Cardiac muscle cell (in vitro differentiated cells and primary cell): ENCODE measurements around the gene TTC31. TPM values are rescaled to one million over a fixed set of nuclear protein-coding genes. Genes with fewer than 3 reads are reported as not detected.

Source experiments
- DNase-seq, 2 donors: peaks; one replicate each; pipeline versions ENCODE4 v3.0.0 to v3.0.0-alpha.2; 2010 to 2017; ENCODE audit warnings: low read depth in 1 of 2, low spot score in 1 of 2
- H3K27ac ChIP-seq: fragments of 200-600 bp; sonication (generic); 2 replicates; pipeline ENCODE4 v1.5.1; 2016
- H3K27me3 ChIP-seq: fragments of 200-600 bp; sonication (generic); 2 replicates; pipeline ENCODE4 v1.6.0; 2016; ENCODE audit warnings: control low read depth
- H3K36me3 ChIP-seq: fragments of 200-600 bp; sonication (generic); 2 replicates; pipeline ENCODE4 v1.5.1; 2016; ENCODE audit warnings: control low read depth
- H3K4me1 ChIP-seq: fragments of 200-600 bp; sonication (generic); 2 replicates; pipeline ENCODE4 v1.8.1; 2017; ENCODE audit warnings: low read depth, mild to moderate bottlenecking, mixed run types
- H3K4me3 ChIP-seq: fragments of 200-600 bp; sonication (generic); 2 replicates; pipeline ENCODE4 v1.5.1; 2016; ENCODE audit warnings: mild to moderate bottlenecking
- H3K9me3 ChIP-seq: fragments of 200-600 bp; sonication (generic); 2 replicates; pipeline ENCODE4 v1.5.1; 2017; ENCODE audit warnings: low read depth, mild to moderate bottlenecking, control low read depth
- CTCF ChIP-seq: IDR thresholded peaks from 2 replicates; pipeline ENCODE4 v1.5.1; 2012; ENCODE audit warnings: low read depth, mild to moderate bottlenecking, low read length
- polyA plus RNA-seq: library from polyadenylated mRNA; unstranded; fragments of >200 nt; fragmentation: Nextera tagmentation; extraction: Ambion mirVana; gene quantifications from 2 replicates; pipeline ENCODE4 v1.2.1, GENCODE V29; 2016
- total RNA-seq: library from RNA; depleted of rRNA; stranded (reverse); fragments of >200 nt; gene quantifications from 2 replicates; pipeline ENCODE4 v1.2.3, GENCODE V29; 2016

Gene TTC31
- total and polyA plus RNA-seq, 2 experiments from 2014 or later = 29.1 to 32.9 TPM

GRCh38 chr2:74497777-74498499 lies 15.1 kb downstream of the TTC31 start:
- TF ChIP-seq CTCF = no peak
- Histone ChIP-seq H3K9me3 (no peaks in the 10 kb centered on the region), H3K27me3 (peaks cover 81% of the 10 kb centered on the region)

DNA sequence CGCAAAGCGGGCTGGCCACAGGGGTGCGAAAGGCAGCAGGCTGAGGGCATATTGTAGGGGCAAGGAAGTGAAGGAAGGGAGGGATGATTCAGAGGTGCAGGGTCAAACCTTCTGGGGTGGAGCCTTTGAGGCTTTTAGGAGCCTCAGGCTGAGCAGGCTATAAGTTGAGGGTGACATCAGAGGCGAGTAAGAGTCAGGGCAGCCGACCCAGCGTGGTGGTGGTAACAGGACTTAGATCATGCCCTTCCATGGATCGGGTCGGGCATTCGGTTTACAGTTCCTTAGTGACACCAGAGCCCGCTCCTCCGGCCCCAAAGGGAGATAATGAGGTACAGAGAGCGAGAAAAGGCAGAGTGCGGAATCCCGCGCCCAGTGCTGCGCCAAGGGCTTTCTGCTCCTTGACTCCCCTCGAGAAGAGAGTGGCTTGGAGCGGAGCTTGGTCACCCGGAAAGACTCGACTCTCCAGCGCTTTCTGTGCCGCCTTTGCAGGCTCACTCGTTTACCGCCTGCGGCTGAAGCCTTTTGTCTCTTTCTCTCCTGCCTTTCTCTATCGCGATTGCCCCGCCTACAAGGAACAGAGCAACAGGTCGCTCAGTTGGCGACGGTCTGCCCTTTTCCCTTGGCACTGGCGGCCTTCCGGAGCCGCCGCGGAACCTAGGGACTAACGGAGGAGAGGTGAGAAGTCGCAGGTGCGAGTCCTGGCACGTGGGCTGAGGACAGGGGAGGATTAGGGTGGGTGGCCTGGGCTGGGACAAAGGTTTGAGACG lies 15.8 kb downstream of the TTC31 start:
- Histone ChIP-seq H3K9me3 (no peaks in the 10 kb centered on the region), H3K4me3 (peak overlapping the region; percentile 28), H3K36me3 (no peaks in the 10 kb centered on the region), H3K27me3 (peaks cover 88% of the 10 kb centered on the region), H3K27ac (no peak overlapping the region), H3K4me1 (peaks cover 17% of the 10 kb centered on the region)
- TF ChIP-seq CTCF = no peak
- DNase-seq = peak in 1 of 2 donors; percentile 45

More at GRCh38 chr2:74497777-74498499, 15.1 kb downstream of the TTC31 start:
- H3K27ac ChIP-seq = no peak overlapping the region
- DNase-seq = peak in 1 of 2 donors; percentile 27
- H3K4me1 ChIP-seq = peaks cover 17% of the 10 kb centered on the region
- H3K36me3 ChIP-seq = peaks cover 4% of the 10 kb centered on the region
- peak overlapping the region; percentile 28 for H3K4me3 ChIP-seq

DNA sequence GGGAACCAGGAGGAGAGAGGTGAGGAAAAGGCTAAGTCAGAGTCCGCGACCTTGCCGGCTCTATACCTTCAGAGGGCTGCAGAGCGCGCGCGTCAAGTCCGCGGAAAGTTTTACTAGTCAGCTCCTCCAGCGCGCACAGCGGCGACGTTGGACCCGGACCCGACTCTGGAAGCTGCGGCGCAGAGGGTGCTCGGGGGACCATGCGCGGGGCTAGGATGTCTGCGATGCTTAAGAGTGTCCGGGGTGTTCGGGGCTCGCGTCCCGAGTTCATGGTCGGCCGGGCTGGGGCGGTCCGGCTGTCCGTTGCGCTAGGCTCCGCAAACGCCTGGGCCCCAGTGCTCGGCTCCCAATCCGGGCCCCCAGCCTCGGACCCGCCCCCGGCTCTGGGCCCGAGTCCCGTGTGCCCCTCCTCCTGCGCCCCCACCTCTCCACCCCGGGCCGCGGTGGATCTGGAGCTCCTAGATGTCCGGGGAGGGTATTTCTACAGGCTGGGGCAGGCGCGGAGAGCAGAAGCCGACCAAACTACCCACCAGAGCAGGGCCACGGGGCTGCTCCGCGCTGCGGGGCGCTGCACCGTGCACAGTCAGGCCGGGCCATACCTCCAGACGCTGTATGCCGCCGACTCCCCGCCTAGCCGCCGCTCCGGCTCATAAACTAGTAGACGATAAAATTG lies 16.5 kb downstream of the TTC31 start, which contains the start of gene LBX2:
TSS of gene LBX2 (minus strand) at position 337 of the 673 bp plus-strand sequence. CDS start at position 271, 66 bp downstream.
- H3K27ac ChIP-seq = no peak within 1 kb of the TSS
- peak; percentile 32 to 47 for DNase-seq
- H3K36me3 ChIP-seq = no peaks in the 10 kb centered on the region
- H3K27me3 ChIP-seq = peaks cover 96% of the 10 kb centered on the region
- peaks cover 17% of the 10 kb centered on the region for H3K4me1 ChIP-seq
- H3K4me3 ChIP-seq = peak within 1 kb of the TSS; percentile 28
- no peaks in the 10 kb centered on the region for H3K9me3 ChIP-seq
- no peak for TF ChIP-seq CTCF

- no peak for TF ChIP-seq CTCF
- Histone ChIP-seq H3K9me3 (no peaks in the 10 kb centered on the region), H3K27ac (no peak overlapping the region), H3K36me3 (no peaks in the 10 kb centered on the region), H3K4me1 (peaks cover 17% of the 10 kb centered on the region), H3K27me3 (peaks cover 100% of the 10 kb centered on the region), H3K4me3 (peak overlapping the region; percentile 28)
- DNase-seq = no peak
These were observed 17.2 kb downstream of the TTC31 start for GRCh38 chr2:74499940-74500577.

DNA sequence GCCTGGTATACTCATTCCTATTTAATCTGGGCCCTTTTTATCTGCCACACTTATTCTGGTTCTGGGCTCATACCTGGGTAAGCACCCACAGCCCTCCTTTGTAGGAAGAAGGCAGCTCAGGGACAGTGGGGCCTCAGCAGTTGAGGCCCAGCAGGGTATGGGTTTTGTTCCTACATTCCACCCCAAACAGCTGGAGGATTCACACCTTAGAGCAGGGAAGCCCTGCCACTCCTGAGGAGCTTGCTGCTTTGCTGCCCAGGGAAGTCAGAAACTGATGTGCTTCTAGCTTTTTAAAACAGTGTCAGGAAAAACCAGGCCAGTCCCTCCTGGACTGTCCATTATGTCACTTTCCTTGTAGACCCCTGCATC lies 17.7 kb downstream of the TTC31 start:
- no peaks in the 10 kb centered on the region for H3K9me3 ChIP-seq
- DNase-seq = no peak
- no peak for TF ChIP-seq CTCF
- H3K27me3 ChIP-seq = peaks cover 100% of the 10 kb centered on the region
- no peak overlapping the region for H3K4me3 ChIP-seq
- H3K36me3 ChIP-seq = peaks cover 4% of the 10 kb centered on the region
- no peak overlapping the region for H3K27ac ChIP-seq
- peaks cover 17% of the 10 kb centered on the region for H3K4me1 ChIP-seq
